Hypothalamus (tissue), 51 donors: ENCODE measurements around the gene CWC27.

Source experiments
- DNase-seq, 51 donors: peaks; one replicate each; lab custom pipeline; 2025; lab: John Stamatoyannopoulos, UW

Gene CWC27

DNA sequence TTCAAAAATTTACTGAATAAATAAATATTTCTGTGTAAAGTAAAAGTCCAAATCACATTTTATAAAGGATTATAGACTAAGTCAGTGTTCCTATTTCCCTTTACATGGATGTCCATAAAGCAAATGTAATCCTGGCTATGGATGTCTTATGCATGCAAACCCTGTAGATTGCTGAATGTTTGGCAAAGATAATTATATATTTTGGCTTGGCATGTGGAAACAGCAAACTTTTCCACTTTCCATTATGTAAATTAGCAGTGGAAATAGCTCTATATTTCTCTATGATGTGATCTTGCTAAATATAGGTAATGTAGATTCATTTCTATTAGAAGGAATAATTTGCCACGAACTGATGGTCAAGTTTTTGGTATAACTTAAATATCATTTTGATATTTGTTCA is 66.5 kb downstream of the CWC27 start:
- DNase-seq = no peak

DNA sequence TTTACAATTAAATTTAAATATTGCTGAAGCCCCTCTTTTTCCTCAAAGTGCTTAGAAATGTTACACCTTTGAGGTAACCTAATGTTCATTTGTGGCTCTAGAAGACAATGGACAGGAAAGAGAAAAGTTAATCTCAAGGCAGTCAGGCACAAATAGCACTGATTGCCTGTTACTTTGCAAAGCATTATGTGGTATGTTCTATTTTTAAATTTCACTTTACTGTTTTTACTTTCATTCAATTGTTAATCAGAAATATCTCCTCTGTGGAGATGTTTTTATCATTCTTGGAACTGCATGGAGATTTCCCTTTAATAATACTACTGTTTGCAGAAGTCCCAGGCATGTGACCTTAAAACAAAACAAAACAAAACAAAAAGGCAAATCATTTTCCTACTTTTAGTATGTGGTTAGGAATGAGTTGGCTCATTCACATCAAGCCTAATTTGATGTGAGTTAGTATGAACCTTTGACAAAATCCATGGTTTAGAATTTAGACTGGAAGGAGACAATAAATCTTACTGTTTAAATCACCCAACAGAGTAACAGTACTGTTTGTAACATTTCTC is 67.5 kb downstream of the CWC27 start:
- DNase-seq = no peak

GRCh38 chr5:64836786-64837185 is 68.1 kb downstream of the CWC27 start:
- no peak for DNase-seq

- no peak for DNase-seq
These were observed 69.6 kb downstream of the CWC27 start for GRCh38 chr5:64838376-64838775.

DNA sequence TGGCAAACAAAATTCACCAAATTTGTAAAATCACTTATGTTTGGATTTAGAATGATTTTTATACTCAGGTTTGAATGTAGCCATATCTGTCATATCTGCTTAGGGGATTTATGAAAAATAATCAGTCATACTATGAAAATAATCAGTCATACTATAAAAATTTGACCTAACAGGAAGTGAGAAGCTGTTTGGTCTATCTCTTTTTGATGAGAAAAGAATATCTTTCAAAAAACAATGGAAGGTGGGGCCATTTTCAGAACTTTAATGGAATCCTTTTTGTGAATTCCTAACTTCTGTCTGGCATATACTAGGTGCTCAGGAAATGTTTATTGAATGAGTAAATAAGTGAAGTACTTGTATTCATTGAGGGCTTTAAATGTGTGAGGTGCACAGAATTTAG is 70.1 kb downstream of the CWC27 start:
- no peak for DNase-seq

- DNase-seq = no peak
These were observed 71.2 kb downstream of the CWC27 start for GRCh38 chr5:64839936-64840335.

GRCh38 chr5:64840958-64841357 is 72.2 kb downstream of the CWC27 start:
- no peak for DNase-seq

DNA sequence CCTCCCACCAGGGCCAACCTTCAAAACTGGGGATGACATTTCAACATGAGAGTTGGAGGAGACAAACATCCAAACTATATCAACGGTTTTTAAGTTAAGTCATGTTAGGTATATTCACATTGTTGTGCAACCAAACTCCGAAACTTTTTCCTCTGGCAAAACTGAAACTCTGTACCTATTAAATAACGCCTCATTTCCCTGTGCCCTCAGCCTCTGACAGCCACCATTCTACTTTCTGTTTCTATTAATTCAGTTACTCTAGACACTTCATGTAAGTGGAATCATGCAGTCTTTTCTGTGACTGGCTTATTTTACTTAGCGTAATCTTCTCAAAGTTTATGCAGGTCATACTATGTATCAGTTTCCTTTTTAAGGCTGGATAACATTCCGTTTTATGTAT is 85.0 kb downstream of the CWC27 start:
- no peak for DNase-seq

DNA sequence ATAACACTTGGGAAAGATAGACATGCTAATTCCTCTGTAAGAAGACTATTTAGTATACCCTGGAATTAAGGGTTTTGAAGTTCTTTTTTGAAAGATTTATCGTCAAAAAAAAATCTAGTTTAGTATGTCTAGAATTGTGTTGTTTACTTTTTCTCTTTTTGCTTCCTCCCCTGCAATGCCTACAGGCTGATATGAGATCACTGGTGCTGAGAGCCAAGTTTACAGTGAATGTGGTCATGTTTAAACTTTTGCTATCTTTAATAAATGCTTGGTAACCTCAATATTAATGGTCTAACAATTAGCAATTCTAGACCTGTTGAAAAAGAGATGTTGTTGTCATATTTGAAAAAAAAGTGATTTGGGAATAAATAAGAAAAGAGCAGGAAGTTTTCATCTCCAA is 86.1 kb downstream of the CWC27 start:
- DNase-seq = no peak

DNA sequence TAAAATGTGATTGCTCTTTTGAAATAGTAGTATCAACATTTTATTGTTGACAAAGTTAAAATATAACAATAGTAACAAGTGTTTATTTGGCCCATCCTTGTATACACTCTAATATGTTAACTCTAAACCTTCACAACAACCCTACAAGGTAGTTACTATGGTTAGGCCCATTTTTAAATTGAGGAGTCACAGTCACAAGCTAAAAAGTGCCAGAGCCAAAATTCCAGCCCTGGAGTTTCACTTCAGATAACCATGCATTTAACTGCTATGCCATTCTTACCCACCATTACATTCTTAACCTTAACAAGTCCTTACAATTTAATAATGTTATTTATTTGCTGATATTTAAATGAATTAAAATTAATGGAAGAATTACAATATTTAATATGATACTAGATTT is 91.2 kb downstream of the CWC27 start:
- no peak for DNase-seq

- DNase-seq = no peak
These were observed 92.6 kb downstream of the CWC27 start for GRCh38 chr5:64861281-64861680.

- DNase-seq = no peak
These were observed 95.4 kb downstream of the CWC27 start for GRCh38 chr5:64864171-64864570.

DNA sequence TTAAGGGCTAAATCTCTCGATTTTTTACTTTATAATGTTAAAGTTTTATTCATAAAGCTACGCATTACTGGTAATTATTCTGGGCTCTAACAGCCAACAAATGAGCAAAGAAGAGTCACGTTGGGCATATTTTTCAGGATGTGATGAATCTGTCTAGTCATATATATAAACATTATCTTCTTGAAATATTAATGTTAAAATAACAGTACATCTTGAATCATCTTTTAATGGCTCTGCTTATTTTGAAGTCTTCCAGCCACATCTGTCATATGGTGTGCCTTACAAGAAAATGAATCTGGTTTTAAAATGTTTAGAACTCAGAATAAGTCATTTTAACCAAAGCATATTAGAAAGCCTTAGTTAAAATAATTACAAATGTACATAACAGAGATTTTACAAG is 96.9 kb downstream of the CWC27 start:
- DNase-seq = no peak

GRCh38 chr5:64869419-64869818 is 100.7 kb downstream of the CWC27 start:
- no peak for DNase-seq

GRCh38 chr5:64872044-64872443 is 103.3 kb downstream of the CWC27 start:
- no peak for DNase-seq

- no peak for DNase-seq
These were observed 104.7 kb downstream of the CWC27 start for GRCh38 chr5:64873441-64873840.

GRCh38 chr5:64874753-64875152 is 106.0 kb downstream of the CWC27 start:
- no peak for DNase-seq

- DNase-seq = no peak
These were observed 107.5 kb downstream of the CWC27 start for GRCh38 chr5:64876203-64876602.

- no peak for DNase-seq
These were observed 112.1 kb downstream of the CWC27 start for GRCh38 chr5:64880821-64881220.

GRCh38 chr5:64883912-64884311 is 115.2 kb downstream of the CWC27 start:
- DNase-seq = no peak

DNA sequence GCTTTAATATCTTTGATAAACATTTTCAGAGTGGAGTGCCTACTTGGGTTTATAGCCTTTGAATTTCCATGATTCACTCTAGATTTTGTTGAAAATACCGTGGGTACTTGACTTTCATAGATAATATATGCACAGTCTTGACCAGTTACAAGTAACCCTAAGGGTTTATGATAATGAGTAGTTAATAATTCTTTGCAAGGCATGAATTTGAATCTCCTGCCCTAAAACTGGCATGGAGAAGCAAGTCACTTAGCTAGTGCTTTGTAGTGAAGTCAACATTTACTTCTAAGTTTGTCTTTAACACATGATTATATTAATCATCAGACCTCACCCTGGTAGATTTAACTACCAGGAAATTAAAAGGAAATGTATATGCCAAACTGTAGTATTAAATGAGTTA is 115.8 kb downstream of the CWC27 start:
- DNase-seq = no peak

- DNase-seq = no peak
These were observed 119.2 kb downstream of the CWC27 start for GRCh38 chr5:64887910-64888309.

GRCh38 chr5:64895748-64896147 is 127.0 kb downstream of the CWC27 start:
- DNase-seq = no peak

DNA sequence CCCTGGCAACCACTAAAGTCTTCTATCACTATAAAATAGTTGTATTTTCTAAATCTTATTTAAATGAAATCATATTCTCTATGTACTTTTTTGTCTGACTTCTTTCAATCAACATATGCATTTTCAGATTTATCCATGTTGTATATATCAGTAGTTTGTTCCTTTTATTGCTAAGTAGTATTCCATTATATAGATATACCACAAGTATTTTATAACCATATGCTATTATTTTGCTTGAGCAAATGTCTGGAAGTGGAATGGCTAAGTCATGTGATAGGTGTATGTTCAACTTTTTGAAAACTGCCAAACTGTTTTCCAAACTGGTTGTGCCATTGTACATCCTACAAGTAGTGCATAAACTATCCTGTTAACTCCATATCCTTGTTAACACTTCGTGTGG is 131.1 kb downstream of the CWC27 start:
- no peak for DNase-seq
